Astrocyte of the spinal cord (primary cell): ENCODE measurements around the gene RPS6KL1.

Experiments
- DNase-seq: peaks from one replicate; pipeline ENCODE4 v3.0.0; 2011; ENCODE audit warnings: low read depth, low spot score
- H3K4me3 ChIP-seq: 2 replicates; pipeline ENCODE4 v1.5.1; 2011; ENCODE audit warnings: low read depth, mild to moderate bottlenecking, low read length, moderate library complexity
- CTCF ChIP-seq: IDR thresholded peaks from 2 replicates; pipeline ENCODE4 v1.5.1; 2012; ENCODE audit warnings: low read depth, mild to moderate bottlenecking, low read length, inconsistent platforms
- in situ Hi-C: cut with HindIII; loops from 2 replicates; pipeline ENCODE4 v1.10.0; 2017; ENCODE audit warnings: low sequenced_read_pairs

RPS6KL1 gene

GRCh38 chr14:74922752-74923401 lies at the start of gene RPS6KL1:
Gene RPS6KL1 (minus strand): TSS chr14:74923260. CDS start chr14:74921541, 1,719 bp downstream.
- no peak for TF ChIP-seq CTCF
- peak; percentile 79 for DNase-seq
- peak within 1 kb of the TSS; percentile 51 for H3K4me3 ChIP-seq
- in situ Hi-C loops, result no loop called here

DNA sequence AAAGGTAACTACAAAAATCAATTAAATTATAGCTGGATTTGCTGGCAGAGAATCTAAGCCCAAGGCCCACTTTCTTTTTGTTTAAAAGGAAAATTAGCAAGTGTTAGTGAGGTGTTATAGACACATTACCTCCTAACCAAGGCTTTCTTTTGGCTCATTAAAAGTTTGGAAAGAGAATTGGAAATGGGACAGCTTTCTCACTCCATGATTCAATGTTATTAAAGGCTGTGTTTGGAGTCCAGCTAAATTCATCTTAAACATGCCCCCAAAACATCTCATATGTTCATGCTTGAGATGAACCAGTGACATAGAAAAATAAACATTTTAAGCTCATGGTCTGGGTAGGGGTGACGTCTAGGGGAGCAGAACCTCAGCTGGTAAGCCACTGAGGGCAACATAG lies 45.8 kb upstream of the RPS6KL1 start:
- no peak for TF ChIP-seq CTCF
- in situ Hi-C loops, result no loop called here
- no peak for DNase-seq
- no peak overlapping the region for H3K4me3 ChIP-seq

DNA sequence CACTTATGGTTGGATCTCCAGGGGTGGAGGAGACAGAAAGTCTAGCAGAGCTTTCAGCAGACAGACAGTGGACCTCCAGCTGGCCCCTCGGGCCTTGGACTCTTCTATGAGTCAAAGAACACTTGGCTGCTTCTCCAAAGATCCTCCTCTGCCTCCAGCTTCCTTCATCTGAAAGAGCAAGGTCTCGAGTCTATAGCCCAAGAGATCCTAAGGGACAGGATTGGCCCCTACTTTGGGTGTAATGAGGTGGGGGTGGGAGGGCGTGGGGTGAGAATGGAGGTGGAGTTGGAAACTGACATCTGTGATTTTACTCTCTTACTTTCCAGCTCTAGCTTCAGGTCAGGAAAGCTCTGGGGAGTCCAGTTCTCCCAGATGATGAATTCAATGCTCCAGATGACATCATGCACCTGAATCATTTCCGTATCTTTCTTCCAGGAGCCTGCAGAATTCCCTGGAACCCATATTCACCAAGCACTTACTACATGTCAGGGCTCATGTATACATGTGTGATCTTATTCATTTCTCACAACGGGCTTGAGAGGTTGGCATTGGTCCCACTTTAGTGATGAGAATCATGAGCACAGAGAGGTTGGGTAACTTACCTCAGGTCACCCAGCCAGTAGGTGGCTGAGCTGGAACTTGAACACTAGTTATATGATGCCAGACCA lies 42.6 kb upstream of the RPS6KL1 start:
- DNase-seq, result peak; percentile 45
- no peak for TF ChIP-seq CTCF
- no peak overlapping the region for H3K4me3 ChIP-seq
- in situ Hi-C loops, result no loop called here

DNA sequence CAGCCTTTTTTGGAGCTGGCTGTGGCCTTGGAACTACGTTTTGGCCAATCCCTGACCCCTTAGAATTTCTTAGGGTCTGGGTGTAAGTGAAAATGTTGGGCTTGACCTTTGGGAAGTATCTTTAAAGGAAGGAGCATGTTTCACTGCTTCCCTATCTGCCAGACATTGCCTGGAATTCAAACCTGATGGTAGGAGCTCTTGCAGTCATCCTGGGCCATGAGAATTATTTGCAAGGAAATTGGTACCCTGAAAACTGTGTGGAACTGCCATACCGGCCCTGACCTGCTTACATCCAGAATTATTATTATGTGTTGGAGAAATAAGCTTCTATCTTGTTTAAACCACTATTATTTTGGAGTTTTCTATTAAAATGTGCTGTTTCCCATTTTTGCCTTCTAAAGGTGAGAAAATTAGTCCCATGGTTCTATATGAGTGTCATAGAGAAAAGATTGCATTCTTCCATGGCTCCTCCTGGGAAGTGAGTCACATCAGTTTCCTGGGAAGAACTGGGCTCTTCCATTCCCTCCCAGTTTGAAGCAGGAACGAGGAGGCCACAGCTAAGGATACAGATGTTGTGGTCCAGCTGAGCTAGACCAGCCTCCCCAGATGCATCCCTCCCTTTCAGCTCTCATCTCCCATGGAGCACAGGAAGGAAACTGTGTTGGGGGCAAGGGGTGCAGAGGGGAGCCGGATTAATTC lies 41.9 kb upstream of the RPS6KL1 start:
- in situ Hi-C loops, result no loop called here
- TF ChIP-seq CTCF, result no peak
- H3K4me3 ChIP-seq, result no peak overlapping the region
- DNase-seq, result peak; percentile 71

DNA sequence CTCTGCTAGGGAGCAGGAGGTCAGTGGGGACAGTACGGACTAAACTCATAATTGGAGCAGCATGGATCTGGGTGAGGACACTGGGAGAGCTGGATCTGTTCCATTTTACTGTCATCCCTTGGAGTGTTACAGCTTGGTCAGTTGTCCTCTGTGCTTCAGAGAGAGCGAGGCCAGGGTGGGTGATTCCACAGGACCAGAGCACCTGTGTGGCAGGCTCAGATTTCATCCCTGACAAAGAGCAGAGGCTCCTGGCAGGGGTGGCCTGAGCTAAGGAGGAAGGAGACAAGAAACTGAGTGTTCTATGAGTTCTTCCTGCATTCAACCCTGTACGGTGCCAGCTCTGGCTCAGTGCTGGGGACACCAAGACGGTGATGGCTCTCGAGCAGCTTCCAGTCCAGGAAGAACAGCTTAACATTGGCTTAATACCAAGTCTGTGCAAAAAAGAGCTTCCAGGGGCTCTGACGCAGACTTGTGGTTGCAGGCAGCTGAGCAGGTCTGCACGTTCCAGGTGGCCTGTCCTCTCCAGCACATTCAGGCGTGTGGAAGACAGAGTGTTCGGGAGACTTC lies 40.7 kb upstream of the RPS6KL1 start:
- no peak for TF ChIP-seq CTCF
- DNase-seq, result peak; percentile 76
- no peak overlapping the region for H3K4me3 ChIP-seq
- in situ Hi-C loops, result no loop called here

- in situ Hi-C loops, result no loop called here
- no peak for TF ChIP-seq CTCF
- no peak overlapping the region for H3K4me3 ChIP-seq
- no peak for DNase-seq
Measured at GRCh38 chr14:74963178-74963704, 40.2 kb upstream of the RPS6KL1 start.
